ENCODE results near the gene WIPF1.
A peak's percentile ranks its signal among the peaks of the same experiment; 100 is the strongest.

WIPF1 gene

DNA sequence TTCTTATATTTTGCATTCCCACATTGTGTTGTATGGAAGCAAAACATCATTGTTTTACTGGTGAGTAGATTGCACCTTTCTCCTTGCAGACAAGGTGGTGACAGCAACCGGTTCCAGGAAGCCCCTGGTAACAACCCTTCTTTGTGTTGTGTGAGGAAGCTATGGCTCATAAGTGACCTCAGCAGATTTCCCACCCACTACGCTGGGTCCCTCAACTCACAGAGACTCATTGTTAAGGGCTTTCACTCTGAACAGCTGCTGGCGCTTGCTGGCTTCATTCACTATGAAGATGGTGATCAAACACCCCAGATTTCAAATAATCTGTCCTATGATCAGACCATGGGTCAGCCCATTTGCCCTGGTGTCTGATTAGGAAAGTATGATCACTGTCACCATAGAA, 53.4 kb downstream of the WIPF1 start:
- no peak overlapping the region for H3K4me3 ChIP-seq (ENCODE audit: low read length)
- H3K4me1 ChIP-seq (ENCODE audit: low read length) = no peaks in the 10 kb centered on the region
- no peak for DNase-seq
- H3K27ac ChIP-seq (ENCODE audit: low read length) = no peak overlapping the region
- no peaks in the 10 kb centered on the region for H3K27me3 ChIP-seq (replicated peaks; ENCODE audit: insufficient read depth, low read length)
- H4K20me1 ChIP-seq (ENCODE audit: insufficient read depth, low read length) = no peaks in the 10 kb centered on the region
- H3K79me2 ChIP-seq (ENCODE audit: low read length) = no peaks in the 10 kb centered on the region
- H3K9ac ChIP-seq (ENCODE audit: low read length) = no peak overlapping the region
- no peaks in the 10 kb centered on the region for H3K36me3 ChIP-seq (replicated peaks; ENCODE audit: insufficient read depth, low read length)
- no peaks in the 10 kb centered on the region for H3K9me2 ChIP-seq (replicated peaks; ENCODE audit: insufficient read depth, low read length)
- H2AFZ ChIP-seq (ENCODE audit: low read length) = no peak overlapping the region
- no peaks in the 10 kb centered on the region for H3K9me3 ChIP-seq (replicated peaks; ENCODE audit: insufficient read depth, low read length)
- no peak overlapping the region for H3K4me2 ChIP-seq (ENCODE audit: low read depth, low read length)
- no peak for TF ChIP-seq EZH2 (optimal IDR thresholded peaks at IDR 0.05; ENCODE audit: low read depth, low read length)
- no peak for TF ChIP-seq CTCF (IDR thresholded peaks at IDR 0.05; ENCODE audit: low read length)
- TF ChIP-seq EZH2phosphoT487 (IDR thresholded peaks at IDR 0.05; ENCODE audit: low read length) = no peak
- H3F3A ChIP-seq (ENCODE audit: insufficient read depth, low read length) = no peaks in the 10 kb centered on the region

GRCh38 chr2:174540893-174541292, 56.7 kb downstream of the WIPF1 start:
- no peak overlapping the region for H3K27ac ChIP-seq (ENCODE audit: low read length)
- H3K4me3 ChIP-seq (ENCODE audit: low read length) = no peak overlapping the region
- H3K4me2 ChIP-seq (ENCODE audit: low read depth, low read length) = no peak overlapping the region
- no peak overlapping the region for H3K9ac ChIP-seq (ENCODE audit: low read length)
- no peaks in the 10 kb centered on the region for H4K20me1 ChIP-seq (ENCODE audit: insufficient read depth, low read length)
- H3F3A ChIP-seq (ENCODE audit: insufficient read depth, low read length) = peaks cover 8% of the 10 kb centered on the region
- no peaks in the 10 kb centered on the region for H3K9me2 ChIP-seq (replicated peaks; ENCODE audit: insufficient read depth, low read length)
- no peak overlapping the region for H2AFZ ChIP-seq (ENCODE audit: low read length)
- TF ChIP-seq EZH2phosphoT487 (IDR thresholded peaks at IDR 0.05; ENCODE audit: low read length) (no peak), CTCF (IDR thresholded peaks at IDR 0.05; ENCODE audit: low read length) (no peak), EZH2 (optimal IDR thresholded peaks at IDR 0.05; ENCODE audit: low read depth, low read length) (no peak)
- peaks cover 8% of the 10 kb centered on the region; the same call in 1 of the 2 replicates for H3K4me1 ChIP-seq (ENCODE audit: low read length)
- H3K27me3 ChIP-seq (replicated peaks; ENCODE audit: insufficient read depth, low read length) = no peaks in the 10 kb centered on the region
- H3K79me2 ChIP-seq (ENCODE audit: low read length) = no peaks in the 10 kb centered on the region
- no peak for DNase-seq
- no peaks in the 10 kb centered on the region for H3K9me3 ChIP-seq (replicated peaks; ENCODE audit: insufficient read depth, low read length)
- H3K36me3 ChIP-seq (replicated peaks; ENCODE audit: insufficient read depth, low read length) = no peaks in the 10 kb centered on the region

DNA sequence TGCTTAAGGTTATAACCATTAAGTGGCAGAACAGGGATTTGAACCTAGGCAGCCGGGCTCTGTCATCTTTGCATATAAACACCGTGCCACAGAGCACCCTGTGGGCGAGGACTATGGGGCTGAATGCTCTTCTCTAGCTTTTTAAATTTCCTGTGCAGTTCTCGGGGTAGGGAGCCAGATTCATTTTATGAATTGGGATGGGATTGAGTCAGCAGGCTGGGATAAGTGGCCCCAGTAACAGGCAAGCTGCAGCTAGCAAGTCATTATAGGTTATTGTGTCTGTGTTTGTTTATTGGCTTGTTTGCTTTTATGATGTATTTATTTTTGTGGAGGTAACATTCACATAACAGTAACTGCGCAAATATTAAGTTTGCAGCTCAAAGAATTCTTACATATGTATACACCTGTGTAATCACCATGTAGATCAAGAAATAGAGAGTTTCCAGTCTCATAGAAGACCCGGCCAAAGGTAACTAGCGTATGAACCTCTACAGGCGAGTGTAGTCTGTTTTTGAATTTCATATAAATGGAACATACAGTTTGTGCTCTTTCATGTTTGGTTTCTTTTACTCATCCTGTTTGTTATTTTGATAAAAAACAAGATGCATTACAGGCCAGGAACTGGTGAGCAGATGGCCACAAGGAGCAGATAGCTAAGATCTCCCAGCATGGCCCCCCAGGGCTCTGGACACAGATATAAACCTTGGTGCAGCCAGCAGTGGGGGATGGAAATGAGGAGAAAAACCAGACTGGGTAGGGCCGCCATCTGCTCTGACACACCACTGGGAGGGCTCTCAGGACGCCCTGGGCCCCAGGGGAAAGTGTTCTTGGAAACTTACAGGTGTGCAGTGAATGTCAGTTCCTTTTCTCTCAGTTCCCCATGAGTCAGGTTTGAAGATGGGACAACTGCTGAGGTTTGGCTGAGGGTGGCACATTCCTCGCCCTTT, 61.6 kb downstream of the WIPF1 start:
- Histone ChIP-seq H3K9me2 (replicated peaks; ENCODE audit: insufficient read depth, low read length) (no peaks in the 10 kb centered on the region), H2AFZ (ENCODE audit: low read length) (no peak overlapping the region), H3K79me2 (ENCODE audit: low read length) (no peaks in the 10 kb centered on the region), H3K36me3 (replicated peaks; ENCODE audit: insufficient read depth, low read length) (no peaks in the 10 kb centered on the region), H3K9ac (ENCODE audit: low read length) (no peak overlapping the region), H3K27me3 (replicated peaks; ENCODE audit: insufficient read depth, low read length) (0 out of 2 replicates have a peak, but pooled peaks cover 8% of the 10 kb centered on the region), H3K4me1 (ENCODE audit: low read length) (peaks cover 13% of the 10 kb centered on the region; the same call in 1 of the 2 replicates), H3K4me3 (ENCODE audit: low read length) (no peak overlapping the region), H3K9me3 (replicated peaks; ENCODE audit: insufficient read depth, low read length) (no peaks in the 10 kb centered on the region), H4K20me1 (ENCODE audit: insufficient read depth, low read length) (no peaks in the 10 kb centered on the region), H3K4me2 (ENCODE audit: low read depth, low read length) (peak overlapping the region; percentile 26; the same call in 1 of the 2 replicates), H3F3A (ENCODE audit: insufficient read depth, low read length) (peaks cover 8% of the 10 kb centered on the region), H3K27ac (ENCODE audit: low read length) (no peak overlapping the region)
- TF ChIP-seq CTCF (IDR thresholded peaks at IDR 0.05; ENCODE audit: low read length) (no peak), EZH2 (optimal IDR thresholded peaks at IDR 0.05; ENCODE audit: low read depth, low read length) (no peak), EZH2phosphoT487 (IDR thresholded peaks at IDR 0.05; ENCODE audit: low read length) (no peak)
- DNase-seq = peak; percentile 80

All from MM.1S (cell line).